MG63 (cell line): ENCODE data around the gene SLAIN2. TPM values are rescaled to one million over a fixed set of nuclear protein-coding genes. Genes with fewer than 3 reads are reported as not detected.
"Not testable (repeated sequence)": the region's sequence is repeated elsewhere in the genome, so short reads cannot be mapped to it uniquely, and the experiment has no call there.

ENCODE experiments used
- DNase-seq: peaks from one replicate; pipeline ENCODE4 v3.0.0-alpha.2; 2020
- H3K27me3 ChIP-seq: fragments of 250-450 bp; sonication (Bioruptor Pico); 2 replicates; pipeline ENCODE4 v1.5.1; 2020; ENCODE audit warnings: mild to moderate bottlenecking, moderate library complexity
- H3K36me3 ChIP-seq: fragments of 250-450 bp; sonication (Bioruptor Pico); 2 replicates; pipeline ENCODE4 v1.5.1; 2020; ENCODE audit warnings: mild to moderate bottlenecking, moderate library complexity
- H3K4me3 ChIP-seq: fragments of 250-450 bp; sonication (Bioruptor Pico); 2 replicates; pipeline ENCODE4 v1.5.1; 2020; ENCODE audit warnings: mild to moderate bottlenecking, moderate library complexity
- H3K9me3 ChIP-seq: fragments of 250-450 bp; sonication (Bioruptor Pico); 2 replicates; pipeline ENCODE4 v1.5.1; 2020; ENCODE audit warnings: mild to moderate bottlenecking, moderate library complexity
- total RNA-seq: library from RNA; depleted of rRNA; stranded (reverse); fragments of >200 nt; shearing (Covaris generic); gene quantifications from 2 replicates; pipeline ENCODE4 v1.2.3, GENCODE V29; 2014; ENCODE audit warnings: low replicate concordance

Gene SLAIN2
- total RNA-seq, 1 experiment from 2014 or later, result 18.2 TPM

DNA sequence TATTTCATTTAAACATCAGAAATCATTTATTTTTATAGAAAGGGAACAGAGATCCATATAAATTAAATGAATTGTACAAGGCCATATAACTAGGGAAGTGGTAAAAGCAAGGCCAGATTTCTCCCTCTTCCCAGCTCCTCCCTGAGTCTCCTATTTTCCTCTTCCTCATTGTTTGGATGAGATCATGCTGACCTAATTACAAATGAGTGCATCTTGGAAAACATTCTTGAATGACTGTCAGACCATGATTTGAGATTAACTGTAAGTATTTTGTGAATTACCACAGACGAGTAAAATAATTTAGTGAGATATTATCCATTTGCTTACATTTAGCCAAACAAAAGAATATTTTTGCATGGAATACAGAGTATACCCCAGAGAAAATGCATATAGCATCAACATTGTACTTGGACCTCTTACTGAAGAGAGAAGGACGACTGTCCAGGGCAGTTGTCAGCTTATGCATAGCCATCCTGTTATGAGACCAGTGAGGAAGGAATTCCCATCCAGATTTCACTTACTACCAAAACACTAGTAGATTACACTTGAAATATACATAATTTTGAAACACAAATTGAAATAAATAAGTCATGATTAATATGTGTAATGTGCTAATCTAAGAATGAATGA, 47.3 kb downstream of the SLAIN2 start:
- no peak overlapping the region for H3K4me3 ChIP-seq
- peaks cover 1% of the 10 kb centered on the region; the same call in 1 of the 2 replicates for H3K36me3 ChIP-seq
- H3K27me3 ChIP-seq, result no peaks in the 10 kb centered on the region
- DNase-seq, result no peak
- no peaks in the 10 kb centered on the region for H3K9me3 ChIP-seq

GRCh38 chr4:48396043-48396442, 54.7 kb downstream of the SLAIN2 start:
- Histone ChIP-seq H3K4me3 (no peak overlapping the region), H3K36me3 (peaks cover 2% of the 10 kb centered on the region; the same call in 1 of the 2 replicates), H3K27me3 (no peaks in the 10 kb centered on the region), H3K9me3 (no peaks in the 10 kb centered on the region)
- no peak for DNase-seq

GRCh38 chr4:48400416-48400815, 59.1 kb downstream of the SLAIN2 start:
- Histone ChIP-seq H3K27me3 (no peaks in the 10 kb centered on the region), H3K4me3 (no peak overlapping the region), H3K36me3 (peaks cover 2% of the 10 kb centered on the region; the same call in 1 of the 2 replicates), H3K9me3 (no peaks in the 10 kb centered on the region)
- DNase-seq, result no peak

DNA sequence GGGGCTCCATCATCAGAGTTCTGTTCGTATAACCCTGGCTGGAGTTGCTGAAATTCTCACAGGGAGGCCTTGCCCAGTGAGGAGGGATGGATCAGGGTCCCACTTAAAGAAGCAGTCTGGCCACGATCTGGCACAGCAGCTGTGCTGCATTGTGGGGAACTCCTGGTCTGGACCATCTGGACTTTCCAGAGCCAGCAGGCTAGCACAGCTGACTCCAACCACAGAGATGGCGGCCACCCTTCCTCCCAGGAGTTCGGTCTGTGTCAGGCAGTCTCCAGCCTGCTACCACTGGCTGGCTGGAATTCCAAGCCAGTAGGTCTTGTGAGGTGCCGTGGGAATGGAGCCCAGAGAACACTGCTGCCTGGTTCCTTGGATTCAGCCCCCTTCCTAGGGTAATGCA, 62.0 kb downstream of the SLAIN2 start:
- no peak overlapping the region for H3K4me3 ChIP-seq
- no peaks in the 10 kb centered on the region for H3K36me3 ChIP-seq
- no peaks in the 10 kb centered on the region for H3K9me3 ChIP-seq
- no peaks in the 10 kb centered on the region for H3K27me3 ChIP-seq
- no peak for DNase-seq

GRCh38 chr4:48403779-48404178, 62.5 kb downstream of the SLAIN2 start:
- Histone ChIP-seq H3K27me3 (no peaks in the 10 kb centered on the region), H3K9me3 (no peaks in the 10 kb centered on the region), H3K4me3 (no peak overlapping the region), H3K36me3 (no peaks in the 10 kb centered on the region)
- DNase-seq, result no peak

GRCh38 chr4:48405924-48406323, 64.6 kb downstream of the SLAIN2 start:
- Histone ChIP-seq H3K36me3 (no peaks in the 10 kb centered on the region; the same call in 1 of the 2 replicates), H3K9me3 (no peaks in the 10 kb centered on the region), H3K4me3 (no peak overlapping the region), H3K27me3 (no peaks in the 10 kb centered on the region)
- no peak for DNase-seq

DNA sequence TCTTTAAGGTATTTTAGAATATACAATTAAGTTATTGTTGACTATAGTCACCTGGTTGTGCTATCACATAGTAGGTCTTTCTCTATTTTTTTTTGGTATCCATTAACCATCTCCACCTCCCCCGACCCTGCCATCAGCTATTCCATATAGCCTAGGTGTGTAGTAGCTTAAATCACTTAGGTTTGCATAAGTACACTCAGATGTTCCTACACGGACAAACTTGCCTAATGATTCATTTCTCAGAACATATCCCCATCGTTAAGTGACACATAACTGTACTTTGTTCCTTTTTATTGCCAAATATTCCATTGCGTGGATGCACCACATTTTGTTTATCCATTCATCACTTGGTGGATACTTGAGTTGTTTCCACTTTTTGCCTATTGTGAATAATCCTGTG, 67.9 kb downstream of the SLAIN2 start:
- Histone ChIP-seq H3K27me3 (no peaks in the 10 kb centered on the region), H3K36me3 (no peaks in the 10 kb centered on the region; the same call in 1 of the 2 replicates), H3K9me3 (no peaks in the 10 kb centered on the region), H3K4me3 (no peak overlapping the region)
- DNase-seq, result no peak

DNA sequence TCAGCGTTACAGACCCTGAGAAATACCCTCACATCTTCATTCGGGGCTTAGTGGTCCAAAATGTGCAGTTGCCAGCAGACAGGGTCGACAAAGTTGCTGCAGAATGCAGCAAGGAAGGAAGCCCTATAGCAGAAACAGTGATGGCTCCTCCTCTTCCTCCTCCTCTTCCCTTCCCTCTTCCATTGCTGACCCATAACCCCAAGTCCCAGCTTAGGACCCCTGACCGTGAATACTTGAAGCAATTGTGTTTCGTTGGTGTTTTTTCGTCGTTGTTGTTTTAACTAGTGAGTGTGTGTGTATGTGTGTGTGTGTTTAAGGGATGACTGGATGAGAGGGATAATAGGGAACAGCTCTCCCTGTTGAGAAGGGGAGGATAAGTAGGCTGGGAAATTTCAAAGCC, 69.5 kb downstream of the SLAIN2 start:
- no peaks in the 10 kb centered on the region for H3K27me3 ChIP-seq
- H3K4me3 ChIP-seq, result no peak overlapping the region
- H3K36me3 ChIP-seq, result no peaks in the 10 kb centered on the region; the same call in 1 of the 2 replicates
- DNase-seq, result no peak
- H3K9me3 ChIP-seq, result no peaks in the 10 kb centered on the region

- H3K27me3 ChIP-seq, result no peaks in the 10 kb centered on the region
- H3K36me3 ChIP-seq, result peaks cover 5% of the 10 kb centered on the region
- H3K9me3 ChIP-seq, result no peaks in the 10 kb centered on the region
- no peak overlapping the region for H3K4me3 ChIP-seq
- no peak for DNase-seq
Observed at GRCh38 chr4:48420144-48420543, 78.8 kb downstream of the SLAIN2 start.

DNA sequence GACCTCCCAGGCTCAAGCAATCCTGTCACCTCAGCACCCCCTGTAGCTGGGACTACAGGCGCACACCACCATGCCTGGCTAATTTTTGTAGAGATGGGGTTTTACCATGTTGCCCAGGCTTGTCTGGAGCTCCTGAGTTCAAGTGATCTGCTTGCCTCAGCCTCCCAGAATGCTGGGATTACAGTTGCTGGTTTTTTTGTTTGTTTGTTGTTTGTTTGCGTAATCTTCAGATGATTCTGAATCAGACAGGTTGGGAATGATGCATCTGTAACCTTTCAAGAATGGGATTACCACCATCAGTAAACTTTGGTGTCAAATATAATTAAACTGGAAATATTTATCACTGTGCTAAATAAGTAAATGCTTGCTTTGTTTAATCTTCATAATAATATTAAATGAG, 79.8 kb downstream of the SLAIN2 start:
- H3K36me3 ChIP-seq, result peaks cover 5% of the 10 kb centered on the region
- H3K27me3 ChIP-seq, result no peaks in the 10 kb centered on the region

DNA sequence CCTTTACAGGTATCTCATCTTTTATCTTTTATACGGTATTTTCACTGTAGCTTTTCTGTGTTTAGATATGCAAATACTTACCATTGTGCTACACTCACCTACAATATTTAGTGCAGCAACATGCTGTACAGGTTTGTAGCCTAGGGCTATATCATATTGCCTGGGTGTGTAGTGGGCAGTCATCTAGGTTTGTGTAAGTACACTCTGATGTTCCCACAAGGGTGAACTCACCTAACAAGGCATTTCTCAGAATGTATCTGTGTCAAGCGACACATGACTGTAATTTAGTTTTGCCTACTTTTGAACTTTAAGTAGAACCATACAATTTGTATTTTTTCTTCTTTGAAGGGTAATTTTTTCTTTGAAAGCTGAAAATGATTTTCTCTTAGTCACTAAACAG, 87.6 kb downstream of the SLAIN2 start:
- no peaks in the 10 kb centered on the region; the same call in 1 of the 2 replicates for H3K36me3 ChIP-seq
- DNase-seq, result no peak
- H3K9me3 ChIP-seq, result no peaks in the 10 kb centered on the region
- H3K27me3 ChIP-seq, result no peaks in the 10 kb centered on the region
- no peak overlapping the region for H3K4me3 ChIP-seq

More for the DNA sequence above, 79.8 kb downstream of the SLAIN2 start:
- H3K9me3 ChIP-seq, result no peaks in the 10 kb centered on the region
- no peak for DNase-seq
- no peak overlapping the region for H3K4me3 ChIP-seq

- Histone ChIP-seq H3K9me3 (no peaks in the 10 kb centered on the region), H3K27me3 (no peaks in the 10 kb centered on the region), H3K36me3 (no peaks in the 10 kb centered on the region; the same call in 1 of the 2 replicates), H3K4me3 (no peak overlapping the region)
- DNase-seq, result no peak
Observed at GRCh38 chr4:48429709-48430474, 88.6 kb downstream of the SLAIN2 start.

DNA sequence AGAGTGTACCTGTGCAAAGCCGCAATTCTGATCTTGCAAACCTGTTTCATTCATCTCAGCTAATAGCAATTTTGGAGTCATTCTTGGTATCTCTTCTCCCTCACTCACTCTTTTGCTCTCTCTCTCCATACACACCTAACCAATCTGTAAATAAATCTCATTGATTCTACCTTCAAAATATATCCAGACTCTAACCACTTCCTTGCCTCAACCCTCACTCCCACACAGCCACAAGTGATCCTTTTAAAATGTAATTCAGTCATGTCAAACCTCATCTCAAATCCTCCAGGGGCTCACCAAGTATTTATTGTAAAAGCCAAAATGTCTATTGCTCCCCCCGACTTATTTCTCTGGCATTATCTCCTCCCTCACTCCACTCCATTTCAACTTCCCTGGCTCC, 90.1 kb downstream of the SLAIN2 start:
- DNase-seq, result no peak
- no peaks in the 10 kb centered on the region for H3K9me3 ChIP-seq
- no peaks in the 10 kb centered on the region for H3K27me3 ChIP-seq
- no peaks in the 10 kb centered on the region for H3K36me3 ChIP-seq
- H3K4me3 ChIP-seq, result no peak overlapping the region

- Histone ChIP-seq H3K4me3 (no peak overlapping the region), H3K27me3 (no peaks in the 10 kb centered on the region), H3K36me3 (no peaks in the 10 kb centered on the region), H3K9me3 (no peaks in the 10 kb centered on the region)
- DNase-seq, result no peak
Observed at GRCh38 chr4:48432017-48432416, 90.7 kb downstream of the SLAIN2 start.

GRCh38 chr4:48436318-48436717, 95.0 kb downstream of the SLAIN2 start:
- H3K27me3 ChIP-seq, result no peaks in the 10 kb centered on the region
- H3K4me3 ChIP-seq, result no peak overlapping the region
- DNase-seq, result no peak
- no peaks in the 10 kb centered on the region for H3K36me3 ChIP-seq
- H3K9me3 ChIP-seq, result no peaks in the 10 kb centered on the region

GRCh38 chr4:48439988-48440387, 98.7 kb downstream of the SLAIN2 start:
- Histone ChIP-seq H3K9me3 (no peaks in the 10 kb centered on the region), H3K4me3 (no peak overlapping the region), H3K36me3 (no peaks in the 10 kb centered on the region), H3K27me3 (no peaks in the 10 kb centered on the region)
- DNase-seq, result peak; percentile 6

GRCh38 chr4:48440914-48441313, 99.6 kb downstream of the SLAIN2 start:
- H3K4me3 ChIP-seq, DNase-seq, H3K36me3 ChIP-seq, H3K27me3 ChIP-seq, H3K9me3 ChIP-seq: not testable (repeated sequence)

GRCh38 chr4:48445704-48446103, 104.4 kb downstream of the SLAIN2 start:
- DNase-seq, result no peak
- no peak overlapping the region for H3K4me3 ChIP-seq
- no peaks in the 10 kb centered on the region for H3K9me3 ChIP-seq

More at GRCh38 chr4:48445704-48446103, 104.4 kb downstream of the SLAIN2 start:
- H3K36me3 ChIP-seq, result no peaks in the 10 kb centered on the region
- H3K27me3 ChIP-seq, result no peaks in the 10 kb centered on the region
